Activated CD8-positive, alpha-beta memory T cell treated with anti-CD3 and anti-CD28 coated beads for 1 hour (primary cell): ENCODE results near the gene OGT.
"Not testable (repeated sequence)": the region's sequence is repeated elsewhere in the genome, so short reads cannot be mapped to it uniquely, and the experiment has no call there.

Experiments
- DNase-seq, 2 donors: peaks; one replicate each; pipeline ENCODE4 v3.0.0-alpha.2; 2020; ENCODE audit warnings: low read depth in 1 of 2; ENCODE audit errors: extremely low read depth in 1 of 2

The OGT gene

GRCh38 chrX:71537743-71538142 is 4.8 kb downstream of the OGT start:
- DNase-seq: no peak

GRCh38 chrX:71540801-71541200 is 7.9 kb downstream of the OGT start:
- DNase-seq: no peak

- no peak for DNase-seq
Measured at GRCh38 chrX:71541210-71542022, 8.5 kb downstream of the OGT start.

GRCh38 chrX:71542411-71542810 is 9.5 kb downstream of the OGT start:
- no peak for DNase-seq

GRCh38 chrX:71542825-71543224 is 9.9 kb downstream of the OGT start:
- DNase-seq: no peak

GRCh38 chrX:71543316-71543715 is 10.4 kb downstream of the OGT start:
- no peak for DNase-seq

- DNase-seq: no peak
Measured at GRCh38 chrX:71545364-71545763, 12.5 kb downstream of the OGT start.

- DNase-seq: no peak
Measured at GRCh38 chrX:71546879-71547278, 14.0 kb downstream of the OGT start.

- DNase-seq: no peak
Measured at GRCh38 chrX:71547339-71547738, 14.4 kb downstream of the OGT start.

- DNase-seq: no peak
Measured at GRCh38 chrX:71549986-71550385, 17.1 kb downstream of the OGT start.

- no peak for DNase-seq
Measured at GRCh38 chrX:71550578-71550977, 17.7 kb downstream of the OGT start.

- no peak for DNase-seq
Measured at GRCh38 chrX:71556036-71556435, 23.1 kb downstream of the OGT start.

GRCh38 chrX:71558920-71559319 is 26.0 kb downstream of the OGT start:
- DNase-seq: no peak

- not testable (repeated sequence) for DNase-seq
Measured at GRCh38 chrX:71559773-71560172, 26.9 kb downstream of the OGT start.

GRCh38 chrX:71563921-71564320 is 31.0 kb downstream of the OGT start:
- no peak for DNase-seq

- no peak for DNase-seq
Measured at GRCh38 chrX:71565474-71566041, 32.7 kb downstream of the OGT start.

- not testable (repeated sequence) for DNase-seq
Measured at GRCh38 chrX:71571390-71571789, 38.5 kb downstream of the OGT start.

GRCh38 chrX:71573590-71573989 is 40.7 kb downstream of the OGT start:
- no peak for DNase-seq

GRCh38 chrX:71577682-71578081 is 44.8 kb downstream of the OGT start:
- DNase-seq: no peak

GRCh38 chrX:71578253-71579135 is 45.6 kb downstream of the OGT start, which contains the start of gene GCNA:
Gene GCNA (plus strand): TSS chrX:71578437. CDS start chrX:71580822, 2,385 bp downstream.
- DNase-seq: no peak
